WTC11 (cell line): ENCODE results near the gene FAU.

Experiments used
- JUN ChIP-seq: sonication (generic); formaldehyde crosslinking; IDR thresholded peaks from 2 replicates; pipeline ENCODE4 v1.8.0; 2023; ENCODE audit warnings: mild to moderate bottlenecking, missing genetic modification reagents
- ZNF423 ChIP-seq: fragments of 250-450 bp; sonication (Bioruptor Pico); IDR thresholded peaks from 2 replicates; pipeline ENCODE4 v2.1.2; 2022; ENCODE audit warnings: mild to moderate bottlenecking, moderate library complexity

- TF ChIP-seq JUN (CRISPR knock-in tag): no peak
- TF ChIP-seq ZNF423 (CRISPR knock-in tag): no peak
Observed at GRCh38 chr11:65078151-65078550, 43.8 kb downstream of the FAU start.
